WI38 (cell line): ENCODE results near the gene DNAJC10.

Experiments used
- H3K4me3 ChIP-seq: 2 replicates; pipeline ENCODE4 v1.5.1; 2011; ENCODE audit warnings: low read depth, mild to moderate bottlenecking, control low read depth, low read length
- TF ChIP-seq, protein P1 (sequence below): IDR thresholded peaks from 2 replicates; pipeline ENCODE4 v1.5.1; 2012; ENCODE audit warnings: low read depth, mild to moderate bottlenecking, control low read depth, low read length

The DNAJC10 gene

GRCh38 chr2:182834293-182834692 is 118.2 kb downstream of the DNAJC10 start:
- TF ChIP-seq, protein P1, sequence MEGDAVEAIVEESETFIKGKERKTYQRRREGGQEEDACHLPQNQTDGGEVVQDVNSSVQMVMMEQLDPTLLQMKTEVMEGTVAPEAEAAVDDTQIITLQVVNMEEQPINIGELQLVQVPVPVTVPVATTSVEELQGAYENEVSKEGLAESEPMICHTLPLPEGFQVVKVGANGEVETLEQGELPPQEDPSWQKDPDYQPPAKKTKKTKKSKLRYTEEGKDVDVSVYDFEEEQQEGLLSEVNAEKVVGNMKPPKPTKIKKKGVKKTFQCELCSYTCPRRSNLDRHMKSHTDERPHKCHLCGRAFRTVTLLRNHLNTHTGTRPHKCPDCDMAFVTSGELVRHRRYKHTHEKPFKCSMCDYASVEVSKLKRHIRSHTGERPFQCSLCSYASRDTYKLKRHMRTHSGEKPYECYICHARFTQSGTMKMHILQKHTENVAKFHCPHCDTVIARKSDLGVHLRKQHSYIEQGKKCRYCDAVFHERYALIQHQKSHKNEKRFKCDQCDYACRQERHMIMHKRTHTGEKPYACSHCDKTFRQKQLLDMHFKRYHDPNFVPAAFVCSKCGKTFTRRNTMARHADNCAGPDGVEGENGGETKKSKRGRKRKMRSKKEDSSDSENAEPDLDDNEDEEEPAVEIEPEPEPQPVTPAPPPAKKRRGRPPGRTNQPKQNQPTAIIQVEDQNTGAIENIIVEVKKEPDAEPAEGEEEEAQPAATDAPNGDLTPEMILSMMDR = no peak
- no peak overlapping the region for H3K4me3 ChIP-seq

- H3K4me3 ChIP-seq = no peak overlapping the region
- TF ChIP-seq, protein P1 = no peak
Observed at GRCh38 chr2:182836451-182836850, 120.4 kb downstream of the DNAJC10 start.
